Smooth muscle cell (in vitro differentiated cells): ENCODE results near the gene SERPINC1. TPM values are rescaled to one million over a fixed set of nuclear protein-coding genes. Genes with fewer than 3 reads are reported as not detected.

Experiments used
- DNase-seq: peaks from one replicate; lab custom pipeline; 2025; ENCODE audit not compliant: unreplicated experiment; lab: John Stamatoyannopoulos, UW
- H2AFZ ChIP-seq: fragments of 200-600 bp; sonication (generic); 2 replicates; pipeline ENCODE4 v1.6.0; 2016; ENCODE audit warnings: antibody characterized with exemption, low read depth, mild to moderate bottlenecking
- H3F3A ChIP-seq: fragments of 200-600 bp; sonication (generic); 2 replicates; pipeline ENCODE4 v1.6.0; 2017; ENCODE audit warnings: antibody characterized with exemption, low read depth
- H3K27ac ChIP-seq: fragments of 200-600 bp; sonication (generic); 2 replicates; pipeline ENCODE4 v1.5.1; 2016; ENCODE audit warnings: low read depth, mild to moderate bottlenecking
- H3K27me3 ChIP-seq: fragments of 200-600 bp; sonication (generic); 2 replicates; pipeline ENCODE4 v1.6.1; 2016; ENCODE audit warnings: low read depth, mild to moderate bottlenecking
- H3K36me3 ChIP-seq: fragments of 200-600 bp; sonication (generic); 2 replicates; pipeline ENCODE4 v1.5.1; 2016; ENCODE audit warnings: low read depth
- H3K4me1 ChIP-seq: fragments of 200-600 bp; sonication (generic); 2 replicates; pipeline ENCODE4 v1.5.1; 2016; ENCODE audit warnings: low read depth
- H3K4me2 ChIP-seq: fragments of 200-600 bp; sonication (generic); 2 replicates; pipeline ENCODE4 v1.6.0; 2016; ENCODE audit warnings: mild to moderate bottlenecking
- H3K4me3 ChIP-seq: fragments of 200-600 bp; sonication (generic); 2 replicates; pipeline ENCODE4 v1.5.1; 2016; ENCODE audit warnings: mild to moderate bottlenecking
- H3K79me2 ChIP-seq: fragments of 200-600 bp; sonication (generic); 2 replicates; pipeline ENCODE4 v1.6.0; 2016; ENCODE audit warnings: low read depth, mild to moderate bottlenecking
- H3K9ac ChIP-seq: fragments of 200-600 bp; sonication (generic); 2 replicates; pipeline ENCODE4 v1.6.0; 2016; ENCODE audit warnings: low read depth
- H3K9me3 ChIP-seq: fragments of 200-600 bp; sonication (generic); replicated peaks from 2 replicates; pipeline ENCODE4 v1.5.1; 2016; ENCODE audit warnings: low read depth
- H4K20me1 ChIP-seq: fragments of 200-600 bp; sonication (generic); 2 replicates; pipeline ENCODE4 v1.6.0; 2016; ENCODE audit warnings: low read depth
- WGBS: methylation state at CpG from one replicate; pipeline ENCODE4 v1.1.7; 2016; ENCODE audit warnings: low lambda C conversion rate; 5-methylcytosine and 5-hydroxymethylcytosine counted together
- polyA plus RNA-seq: library from polyadenylated mRNA; unstranded; fragments of >200 nt; fragmentation: Nextera tagmentation; extraction: Ambion mirVana; gene quantifications from 2 replicates; pipeline ENCODE4 v1.2.1, GENCODE V29; 2016
- total RNA-seq: library from RNA; depleted of rRNA; stranded (reverse); fragments of >200 nt; gene quantifications from 2 replicates; pipeline ENCODE4 v1.2.3, GENCODE V29; 2014
- TF ChIP-seq, protein P1 (sequence below): fragments of 200-600 bp; sonication (generic); IDR thresholded peaks from 2 replicates; pipeline ENCODE4 v1.5.1; 2017; ENCODE audit warnings: borderline replicate concordance, mild to moderate bottlenecking, antibody characterized with exemption; ENCODE audit not compliant: insufficient read depth, poor library complexity, severe bottlenecking

SERPINC1 gene
- total and polyA plus RNA-seq, 2 experiments from 2014 or later: 0.49 to 0.56 TPM

DNA sequence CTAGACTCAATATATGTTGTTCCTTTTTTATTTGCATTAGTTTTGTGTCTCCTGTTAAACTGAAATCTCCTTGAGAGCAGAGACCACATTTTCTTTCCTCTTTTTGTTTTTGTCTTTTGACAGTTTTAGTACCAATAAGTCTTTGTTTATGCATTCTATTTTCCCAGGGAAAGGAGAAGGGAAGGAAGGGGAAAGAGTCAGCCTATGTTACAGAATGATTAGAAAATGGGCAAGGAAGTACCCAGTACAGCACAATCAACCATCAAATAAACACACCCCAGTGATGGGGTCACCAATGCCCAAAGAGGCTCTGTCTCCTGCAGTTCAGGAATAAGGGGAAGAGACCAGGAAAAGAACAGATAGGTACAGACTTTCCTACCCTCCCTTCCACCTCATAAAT lies 38.9 kb downstream of the SERPINC1 start:
- H2AFZ ChIP-seq: no peak overlapping the region
- peaks cover 5% of the 10 kb centered on the region for H3K36me3 ChIP-seq
- H3K27me3 ChIP-seq: no peaks in the 10 kb centered on the region
- H3K4me1 ChIP-seq: no peaks in the 10 kb centered on the region
- no peaks in the 10 kb centered on the region for H3F3A ChIP-seq
- H3K4me2 ChIP-seq: no peak overlapping the region
- TF ChIP-seq, protein P1, sequence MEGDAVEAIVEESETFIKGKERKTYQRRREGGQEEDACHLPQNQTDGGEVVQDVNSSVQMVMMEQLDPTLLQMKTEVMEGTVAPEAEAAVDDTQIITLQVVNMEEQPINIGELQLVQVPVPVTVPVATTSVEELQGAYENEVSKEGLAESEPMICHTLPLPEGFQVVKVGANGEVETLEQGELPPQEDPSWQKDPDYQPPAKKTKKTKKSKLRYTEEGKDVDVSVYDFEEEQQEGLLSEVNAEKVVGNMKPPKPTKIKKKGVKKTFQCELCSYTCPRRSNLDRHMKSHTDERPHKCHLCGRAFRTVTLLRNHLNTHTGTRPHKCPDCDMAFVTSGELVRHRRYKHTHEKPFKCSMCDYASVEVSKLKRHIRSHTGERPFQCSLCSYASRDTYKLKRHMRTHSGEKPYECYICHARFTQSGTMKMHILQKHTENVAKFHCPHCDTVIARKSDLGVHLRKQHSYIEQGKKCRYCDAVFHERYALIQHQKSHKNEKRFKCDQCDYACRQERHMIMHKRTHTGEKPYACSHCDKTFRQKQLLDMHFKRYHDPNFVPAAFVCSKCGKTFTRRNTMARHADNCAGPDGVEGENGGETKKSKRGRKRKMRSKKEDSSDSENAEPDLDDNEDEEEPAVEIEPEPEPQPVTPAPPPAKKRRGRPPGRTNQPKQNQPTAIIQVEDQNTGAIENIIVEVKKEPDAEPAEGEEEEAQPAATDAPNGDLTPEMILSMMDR: no peak
- H3K79me2 ChIP-seq: peaks cover 2% of the 10 kb centered on the region
- H3K4me3 ChIP-seq: no peak overlapping the region
- H3K9ac ChIP-seq: no peak overlapping the region
- no peak for DNase-seq
- H3K9me3 ChIP-seq: no peaks in the 10 kb centered on the region
- H4K20me1 ChIP-seq: no peaks in the 10 kb centered on the region
- H3K27ac ChIP-seq: no peak overlapping the region

GRCh38 chr1:173876732-173877131 lies 40.4 kb downstream of the SERPINC1 start:
- no peaks in the 10 kb centered on the region for H3F3A ChIP-seq
- TF ChIP-seq, protein P1: no peak
- no peak overlapping the region for H3K27ac ChIP-seq
- H3K4me2 ChIP-seq: no peak overlapping the region
- peaks cover 6% of the 10 kb centered on the region for H3K79me2 ChIP-seq
- no peak overlapping the region for H2AFZ ChIP-seq
- peaks cover 5% of the 10 kb centered on the region for H3K36me3 ChIP-seq
- no peak overlapping the region for H3K4me3 ChIP-seq
- H4K20me1 ChIP-seq: no peaks in the 10 kb centered on the region
- no peaks in the 10 kb centered on the region for H3K27me3 ChIP-seq
- no peak overlapping the region for H3K9ac ChIP-seq
- H3K4me1 ChIP-seq: no peaks in the 10 kb centered on the region
- 97% methylated on average over 5 of the region's 5 CpGs for WGBS
- no peaks in the 10 kb centered on the region for H3K9me3 ChIP-seq
- no peak for DNase-seq

- Histone ChIP-seq H3K4me1 (peaks cover 12% of the 10 kb centered on the region), H3K36me3 (no peaks in the 10 kb centered on the region), H2AFZ (no peak overlapping the region), H3K9me3 (no peaks in the 10 kb centered on the region), H3K79me2 (peaks cover 27% of the 10 kb centered on the region), H3F3A (peaks cover 4% of the 10 kb centered on the region), H3K27ac (no peak overlapping the region), H3K27me3 (no peaks in the 10 kb centered on the region), H3K9ac (no peak overlapping the region), H4K20me1 (peaks cover 12% of the 10 kb centered on the region), H3K4me2 (no peak overlapping the region), H3K4me3 (no peak overlapping the region)
- 94% methylated on average over 2 of the region's 2 CpGs for WGBS
- no peak for DNase-seq
- TF ChIP-seq, protein P1: no peak
Measured at GRCh38 chr1:173871500-173871899, 45.6 kb downstream of the SERPINC1 start.

GRCh38 chr1:173871091-173871490 lies 46.0 kb downstream of the SERPINC1 start:
- peaks cover 16% of the 10 kb centered on the region for H4K20me1 ChIP-seq
- peaks cover 16% of the 10 kb centered on the region for H3K4me1 ChIP-seq
- 88% methylated on average over 5 of the region's 5 CpGs for WGBS
- peaks cover 8% of the 10 kb centered on the region for H3F3A ChIP-seq
- H3K36me3 ChIP-seq: no peaks in the 10 kb centered on the region
- H3K9me3 ChIP-seq: no peaks in the 10 kb centered on the region
- no peak overlapping the region for H2AFZ ChIP-seq
- H3K9ac ChIP-seq: no peak overlapping the region
- no peak overlapping the region for H3K4me2 ChIP-seq
- DNase-seq: no peak
- H3K79me2 ChIP-seq: peaks cover 31% of the 10 kb centered on the region
- TF ChIP-seq, protein P1: no peak
- no peak overlapping the region for H3K4me3 ChIP-seq
- no peak overlapping the region for H3K27ac ChIP-seq
- H3K27me3 ChIP-seq: no peaks in the 10 kb centered on the region
